ENCODE measurements around the gene GNAT1. TPM values are rescaled to one million over a fixed set of nuclear protein-coding genes. Genes with fewer than 3 reads are reported as not detected.

The GNAT1 gene
- total RNA-seq, 6 donors from 2014 or later = 0.10 to 0.40 TPM; not detected in 4

DNA sequence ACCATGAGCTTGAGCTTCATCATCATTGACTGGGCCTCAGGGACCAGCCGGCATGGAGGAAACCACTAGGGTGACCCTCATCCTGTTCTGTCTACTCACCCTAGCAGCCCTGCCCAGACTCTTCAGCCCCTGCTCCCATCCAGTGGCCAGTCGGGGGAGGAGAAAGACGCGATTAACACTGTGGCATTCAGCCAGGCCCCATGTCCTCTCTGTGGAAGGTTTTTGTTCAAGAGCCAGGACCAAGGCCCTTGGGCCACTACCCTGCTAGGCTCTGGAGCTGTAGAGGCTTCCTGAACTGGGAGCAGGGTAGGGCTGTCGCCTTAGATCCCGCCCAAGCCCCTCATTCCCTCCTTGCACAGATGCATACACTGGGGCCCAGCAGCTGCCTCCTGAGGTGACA is 28.7 kb downstream of the GNAT1 start:
- no peak overlapping the region for H3K4me3 ChIP-seq
- H3K9me3 ChIP-seq = no peaks in the 10 kb centered on the region
- 54 to 73% methylated on average over 4 to 6 of the region's 6 CpGs for WGBS, 2 donors
- no peak overlapping the region for H3K27ac ChIP-seq
- H3K36me3 ChIP-seq = no peaks in the 10 kb centered on the region
- no peak for DNase-seq
- TF ChIP-seq CTCF (IDR thresholded peaks at IDR 0.05) (no peak), EP300 (IDR thresholded peaks at IDR 0.05) (no peak), POLR2A (IDR thresholded peaks at IDR 0.05) (no peak), POLR2AphosphoS5 (IDR thresholded peaks at IDR 0.05) (no peak)
- no peaks in the 10 kb centered on the region for H3K4me1 ChIP-seq
- H3K27me3 ChIP-seq = no peaks in the 10 kb centered on the region
- no peak for ATAC-seq (ENCODE audit: low FRiP score in 2 of 2)

DNA sequence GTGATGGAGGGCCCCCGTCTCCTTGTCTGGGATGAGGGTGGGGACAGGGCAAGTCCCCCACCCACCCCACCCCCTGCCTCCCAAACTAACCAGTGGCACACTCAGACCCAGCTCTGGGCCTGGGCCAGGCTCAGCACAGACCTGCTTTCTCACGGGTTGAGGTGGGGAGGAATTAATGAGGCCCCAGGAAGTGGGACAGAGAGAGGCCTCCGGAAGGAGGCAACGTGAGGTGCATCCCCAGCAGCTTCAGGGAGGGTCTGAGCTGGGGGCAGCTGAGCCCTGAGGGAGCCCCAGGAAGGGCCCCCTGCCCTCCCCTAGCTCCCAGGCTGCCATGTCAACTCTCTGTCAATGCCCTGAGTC is 29.6 kb downstream of the GNAT1 start:
- 58 to 76% methylated on average over 3 of the region's 4 CpGs for WGBS, 2 donors

GRCh38 chr3:50221411-50222168 is 30.2 kb downstream of the GNAT1 start:
- H3K9me3 ChIP-seq = no peaks in the 10 kb centered on the region

More for the DNA sequence above, 29.6 kb downstream of the GNAT1 start:
- ATAC-seq (ENCODE audit: low FRiP score in 2 of 2) (no peak), DNase-seq (no peak)
- TF ChIP-seq POLR2AphosphoS5 (IDR thresholded peaks at IDR 0.05) (no peak), POLR2A (IDR thresholded peaks at IDR 0.05) (no peak), CTCF (IDR thresholded peaks at IDR 0.05) (no peak), EP300 (IDR thresholded peaks at IDR 0.05) (no peak)
- H3K4me1 ChIP-seq = peaks cover 0 to 4% (median under 1%) of the 10 kb centered on the region in 4 donors
- H3K27me3 ChIP-seq = no peaks in the 10 kb centered on the region
- H3K9me3 ChIP-seq = no peaks in the 10 kb centered on the region
- H3K4me3 ChIP-seq = no peak overlapping the region
- H3K27ac ChIP-seq = no peak overlapping the region
- H3K36me3 ChIP-seq = no peaks in the 10 kb centered on the region

DNA sequence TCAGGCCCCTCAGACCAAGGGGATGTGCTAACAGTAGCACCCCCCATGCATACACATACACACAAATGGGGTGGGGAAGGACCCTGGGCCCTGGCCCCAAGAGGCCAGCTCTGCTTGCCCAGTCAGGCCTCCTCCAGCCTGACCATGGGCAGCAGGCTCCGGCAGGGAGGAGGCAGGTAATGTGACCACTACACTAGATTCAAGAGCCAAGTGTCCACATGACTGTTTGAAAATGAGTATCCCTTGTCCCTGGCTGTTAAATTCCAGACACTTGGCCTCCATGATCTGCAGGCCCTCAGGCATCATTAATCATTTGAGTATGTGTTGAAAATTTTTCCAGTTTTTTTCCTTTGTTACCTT is 30.7 kb downstream of the GNAT1 start:
- Histone ChIP-seq H3K4me3 (no peak overlapping the region), H3K9me3 (no peaks in the 10 kb centered on the region), H3K27me3 (no peaks in the 10 kb centered on the region), H3K4me1 (peaks cover 9 to 15% (median 12%) of the 10 kb centered on the region in 4 donors), H3K27ac (no peak overlapping the region), H3K36me3 (no peaks in the 10 kb centered on the region)
- 75 to 100% methylated on average over 1 of the region's 1 CpG for WGBS, 2 donors
- ATAC-seq (ENCODE audit: low FRiP score in 2 of 2) (no peak), DNase-seq (no peak)
- TF ChIP-seq CTCF (IDR thresholded peaks at IDR 0.05) = no peak
- TF ChIP-seq EP300 (IDR thresholded peaks at IDR 0.05) = no peak
- TF ChIP-seq POLR2A (IDR thresholded peaks at IDR 0.05) = no peak
- no peak for TF ChIP-seq POLR2AphosphoS5 (IDR thresholded peaks at IDR 0.05)

More at GRCh38 chr3:50221411-50222168, 30.2 kb downstream of the GNAT1 start:
- Histone ChIP-seq H3K27me3 (no peaks in the 10 kb centered on the region), H3K4me3 (no peak overlapping the region), H3K36me3 (no peaks in the 10 kb centered on the region), H3K27ac (no peak overlapping the region), H3K4me1 (peaks cover 4 to 9% (median 6%) of the 10 kb centered on the region in 4 donors)
- no peak for ATAC-seq (ENCODE audit: low FRiP score in 2 of 2)
- WGBS, 2 donors = 56 to 61% methylated on average over 3 to 12 of the region's 12 CpGs
- TF ChIP-seq CTCF (IDR thresholded peaks at IDR 0.05) (no peak), EP300 (IDR thresholded peaks at IDR 0.05) (no peak), POLR2AphosphoS5 (IDR thresholded peaks at IDR 0.05) (no peak), POLR2A (IDR thresholded peaks at IDR 0.05) (no peak)
- no peak for DNase-seq

GRCh38 chr3:50224639-50225038 is 33.2 kb downstream of the GNAT1 start:
- no peaks in the 10 kb centered on the region for H3K36me3 ChIP-seq
- no peak for ATAC-seq (ENCODE audit: low FRiP score in 2 of 2)
- H3K9me3 ChIP-seq = no peaks in the 10 kb centered on the region
- H3K27ac ChIP-seq = no peak overlapping the region
- WGBS, 2 donors = 63 to 74% methylated on average over 5 of the region's 5 CpGs
- no peak for TF ChIP-seq POLR2A (IDR thresholded peaks at IDR 0.05)
- no peak for TF ChIP-seq EP300 (IDR thresholded peaks at IDR 0.05)
- no peak for TF ChIP-seq CTCF (IDR thresholded peaks at IDR 0.05)
- no peak for TF ChIP-seq POLR2AphosphoS5 (IDR thresholded peaks at IDR 0.05)
- H3K27me3 ChIP-seq = no peaks in the 10 kb centered on the region
- no peak for DNase-seq
- H3K4me3 ChIP-seq = no peak overlapping the region
- H3K4me1 ChIP-seq = peaks cover 21 to 29% (median 23%) of the 10 kb centered on the region in 4 donors

All from upper lobe of left lung (tissue), 6 donors.